ENCODE data around the gene APPBP2.

The APPBP2 gene

DNA sequence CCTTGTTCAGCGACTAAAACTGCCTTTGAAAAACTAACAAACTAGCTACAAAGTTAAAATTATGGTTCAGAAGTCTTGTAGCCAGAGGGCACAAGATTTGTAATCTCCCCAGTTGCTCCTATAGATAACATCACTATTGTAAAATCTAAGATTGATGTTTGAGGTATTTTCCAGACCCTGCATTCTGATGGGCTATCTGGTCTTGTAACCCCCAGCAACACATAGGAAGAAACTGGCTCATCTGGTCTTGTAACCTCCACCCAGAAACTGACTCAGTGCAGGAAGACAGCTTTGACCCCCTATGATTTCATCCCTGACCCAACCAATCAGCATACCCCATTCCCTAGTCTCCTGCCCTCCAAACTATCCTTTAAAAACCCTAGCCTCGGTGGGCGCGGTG is 116.0 kb downstream of the APPBP2 start:
- TF ChIP-seq EGR1 (IDR thresholded peaks at IDR 0.05) = no peak
- no peak for TF ChIP-seq TEAD4 (IDR thresholded peaks at IDR 0.05)
- TF ChIP-seq, protein P1, sequence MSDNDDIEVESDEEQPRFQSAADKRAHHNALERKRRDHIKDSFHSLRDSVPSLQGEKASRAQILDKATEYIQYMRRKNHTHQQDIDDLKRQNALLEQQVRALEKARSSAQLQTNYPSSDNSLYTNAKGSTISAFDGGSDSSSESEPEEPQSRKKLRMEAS (IDR thresholded peaks at IDR 0.05) = no peak
- TF ChIP-seq, protein P2, sequence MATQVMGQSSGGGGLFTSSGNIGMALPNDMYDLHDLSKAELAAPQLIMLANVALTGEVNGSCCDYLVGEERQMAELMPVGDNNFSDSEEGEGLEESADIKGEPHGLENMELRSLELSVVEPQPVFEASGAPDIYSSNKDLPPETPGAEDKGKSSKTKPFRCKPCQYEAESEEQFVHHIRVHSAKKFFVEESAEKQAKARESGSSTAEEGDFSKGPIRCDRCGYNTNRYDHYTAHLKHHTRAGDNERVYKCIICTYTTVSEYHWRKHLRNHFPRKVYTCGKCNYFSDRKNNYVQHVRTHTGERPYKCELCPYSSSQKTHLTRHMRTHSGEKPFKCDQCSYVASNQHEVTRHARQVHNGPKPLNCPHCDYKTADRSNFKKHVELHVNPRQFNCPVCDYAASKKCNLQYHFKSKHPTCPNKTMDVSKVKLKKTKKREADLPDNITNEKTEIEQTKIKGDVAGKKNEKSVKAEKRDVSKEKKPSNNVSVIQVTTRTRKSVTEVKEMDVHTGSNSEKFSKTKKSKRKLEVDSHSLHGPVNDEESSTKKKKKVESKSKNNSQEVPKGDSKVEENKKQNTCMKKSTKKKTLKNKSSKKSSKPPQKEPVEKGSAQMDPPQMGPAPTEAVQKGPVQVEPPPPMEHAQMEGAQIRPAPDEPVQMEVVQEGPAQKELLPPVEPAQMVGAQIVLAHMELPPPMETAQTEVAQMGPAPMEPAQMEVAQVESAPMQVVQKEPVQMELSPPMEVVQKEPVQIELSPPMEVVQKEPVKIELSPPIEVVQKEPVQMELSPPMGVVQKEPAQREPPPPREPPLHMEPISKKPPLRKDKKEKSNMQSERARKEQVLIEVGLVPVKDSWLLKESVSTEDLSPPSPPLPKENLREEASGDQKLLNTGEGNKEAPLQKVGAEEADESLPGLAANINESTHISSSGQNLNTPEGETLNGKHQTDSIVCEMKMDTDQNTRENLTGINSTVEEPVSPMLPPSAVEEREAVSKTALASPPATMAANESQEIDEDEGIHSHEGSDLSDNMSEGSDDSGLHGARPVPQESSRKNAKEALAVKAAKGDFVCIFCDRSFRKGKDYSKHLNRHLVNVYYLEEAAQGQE (IDR thresholded peaks at IDR 0.05; ENCODE audit: low read depth) = no peak
- TF ChIP-seq CEBPB (IDR thresholded peaks at IDR 0.05) = no peak
- no peak for TF ChIP-seq RAD21 (IDR thresholded peaks at IDR 0.05; ENCODE audit: low read depth)
- TF ChIP-seq, protein P3, sequence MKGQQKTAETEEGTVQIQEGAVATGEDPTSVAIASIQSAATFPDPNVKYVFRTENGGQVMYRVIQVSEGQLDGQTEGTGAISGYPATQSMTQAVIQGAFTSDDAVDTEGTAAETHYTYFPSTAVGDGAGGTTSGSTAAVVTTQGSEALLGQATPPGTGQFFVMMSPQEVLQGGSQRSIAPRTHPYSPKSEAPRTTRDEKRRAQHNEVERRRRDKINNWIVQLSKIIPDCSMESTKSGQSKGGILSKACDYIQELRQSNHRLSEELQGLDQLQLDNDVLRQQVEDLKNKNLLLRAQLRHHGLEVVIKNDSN (IDR thresholded peaks at IDR 0.05) = no peak
- no peak for TF ChIP-seq NFIC (IDR thresholded peaks at IDR 0.05)
- no peak for TF ChIP-seq TCF12 (IDR thresholded peaks at IDR 0.05; ENCODE audit: low read depth)
- no peak for TF ChIP-seq TAF1 (IDR thresholded peaks at IDR 0.05; ENCODE audit: low read depth)
- TF ChIP-seq EP300 (IDR thresholded peaks at IDR 0.05; ENCODE audit: borderline replicate concordance) = no peak
- no peak for TF ChIP-seq YY1 (IDR thresholded peaks at IDR 0.05; ENCODE audit: low read depth)

DNA sequence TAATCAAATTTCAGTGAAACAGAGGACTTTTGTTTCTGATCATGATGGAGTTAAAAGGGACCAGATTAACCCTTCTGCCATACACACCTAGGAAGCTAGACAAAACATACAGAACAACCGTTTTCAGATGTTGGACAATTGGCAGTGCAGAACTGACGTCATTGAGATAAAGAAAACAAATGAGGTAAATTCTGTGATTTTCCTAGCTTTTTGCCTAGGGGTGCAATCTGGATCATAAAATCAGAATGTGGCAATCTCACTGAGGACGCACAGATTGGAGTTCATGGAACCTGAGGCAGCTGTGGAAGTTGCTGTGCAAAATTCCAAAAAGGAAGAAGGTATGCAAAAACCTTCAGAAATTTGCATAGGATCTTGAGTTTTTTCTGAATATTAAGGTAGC is 119.2 kb downstream of the APPBP2 start:
- TF ChIP-seq, protein P2 (IDR thresholded peaks at IDR 0.05; ENCODE audit: low read depth) = no peak
- TF ChIP-seq TEAD4 (IDR thresholded peaks at IDR 0.05) (no peak), YY1 (IDR thresholded peaks at IDR 0.05; ENCODE audit: low read depth) (no peak), TCF12 (IDR thresholded peaks at IDR 0.05; ENCODE audit: low read depth) (no peak), TAF1 (IDR thresholded peaks at IDR 0.05; ENCODE audit: low read depth) (no peak), NFIC (IDR thresholded peaks at IDR 0.05) (no peak), FOXM1 (IDR thresholded peaks at IDR 0.05; ENCODE audit: borderline replicate concordance, low read depth) (no peak), EGR1 (IDR thresholded peaks at IDR 0.05) (no peak), CREB1 (IDR thresholded peaks at IDR 0.05; ENCODE audit: low read depth) (no peak), CEBPB (IDR thresholded peaks at IDR 0.05) (no peak), RAD21 (IDR thresholded peaks at IDR 0.05; ENCODE audit: low read depth) (no peak), ZBTB7A (IDR thresholded peaks at IDR 0.05; ENCODE audit: low read depth) (no peak), EP300 (IDR thresholded peaks at IDR 0.05; ENCODE audit: borderline replicate concordance) (no peak)
- TF ChIP-seq, protein P1 (IDR thresholded peaks at IDR 0.05) = no peak
- TF ChIP-seq, protein P3 (IDR thresholded peaks at IDR 0.05) = no peak

DNA sequence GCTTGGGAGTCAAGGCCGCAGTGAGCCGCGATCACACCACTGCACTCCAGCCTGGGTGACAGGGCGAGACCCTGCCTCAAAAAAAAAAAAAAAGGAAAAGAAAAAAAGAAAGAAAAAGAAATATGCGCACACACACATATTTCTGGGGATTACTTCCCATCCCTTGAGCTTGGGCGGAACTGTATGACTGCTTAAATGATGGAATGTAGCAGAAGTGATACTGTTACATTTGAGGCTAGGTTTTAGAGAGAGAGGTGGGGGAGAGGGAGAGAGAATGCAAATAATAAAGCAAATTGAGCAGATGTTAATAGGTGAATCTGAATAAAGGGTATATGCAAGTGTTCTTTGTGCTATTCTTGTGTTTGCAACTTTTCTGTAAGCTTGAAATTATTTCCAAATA is 122.1 kb downstream of the APPBP2 start:
- TF ChIP-seq RAD21 (IDR thresholded peaks at IDR 0.05; ENCODE audit: low read depth) = no peak
- TF ChIP-seq TAF1 (IDR thresholded peaks at IDR 0.05; ENCODE audit: low read depth) = no peak
- no peak for TF ChIP-seq EGR1 (IDR thresholded peaks at IDR 0.05)
- no peak for TF ChIP-seq CEBPB (IDR thresholded peaks at IDR 0.05)
- no peak for TF ChIP-seq CREB1 (IDR thresholded peaks at IDR 0.05; ENCODE audit: low read depth)
- no peak for TF ChIP-seq NFIC (IDR thresholded peaks at IDR 0.05)
- no peak for TF ChIP-seq ZBTB7A (IDR thresholded peaks at IDR 0.05; ENCODE audit: low read depth)
- TF ChIP-seq YY1 (IDR thresholded peaks at IDR 0.05; ENCODE audit: low read depth) = no peak
- TF ChIP-seq, protein P2 (IDR thresholded peaks at IDR 0.05; ENCODE audit: low read depth) = no peak
- no peak for TF ChIP-seq TEAD4 (IDR thresholded peaks at IDR 0.05)
- no peak for TF ChIP-seq EP300 (IDR thresholded peaks at IDR 0.05; ENCODE audit: borderline replicate concordance)
- TF ChIP-seq, protein P3 (IDR thresholded peaks at IDR 0.05) = no peak
- TF ChIP-seq, protein P1 (IDR thresholded peaks at IDR 0.05) = no peak
- no peak for TF ChIP-seq TCF12 (IDR thresholded peaks at IDR 0.05; ENCODE audit: low read depth)
- no peak for TF ChIP-seq FOXM1 (IDR thresholded peaks at IDR 0.05; ENCODE audit: borderline replicate concordance, low read depth)

DNA sequence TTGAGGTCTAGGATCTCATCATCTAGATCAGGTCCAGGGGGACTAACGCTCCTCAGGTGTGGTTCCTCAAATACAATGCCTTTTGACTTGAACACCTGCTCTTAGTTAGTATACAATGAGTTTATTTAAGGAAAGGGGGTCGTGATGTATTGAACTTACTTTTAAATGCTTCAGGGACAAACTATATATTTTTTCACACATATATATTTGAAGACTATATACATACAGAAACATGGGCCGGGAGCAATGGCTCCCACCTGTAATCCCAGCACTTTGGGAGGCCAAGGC is 122.6 kb downstream of the APPBP2 start:
- no peak for TF ChIP-seq TCF12 (IDR thresholded peaks at IDR 0.05; ENCODE audit: low read depth)
- TF ChIP-seq, protein P2 (IDR thresholded peaks at IDR 0.05; ENCODE audit: low read depth) = no peak
- no peak for TF ChIP-seq RAD21 (IDR thresholded peaks at IDR 0.05; ENCODE audit: low read depth)
- TF ChIP-seq ZBTB7A (IDR thresholded peaks at IDR 0.05; ENCODE audit: low read depth) = no peak
- TF ChIP-seq EP300 (IDR thresholded peaks at IDR 0.05; ENCODE audit: borderline replicate concordance) = no peak
- TF ChIP-seq NFIC (IDR thresholded peaks at IDR 0.05) = no peak
- TF ChIP-seq YY1 (IDR thresholded peaks at IDR 0.05; ENCODE audit: low read depth) = no peak
- no peak for TF ChIP-seq CEBPB (IDR thresholded peaks at IDR 0.05)
- TF ChIP-seq EGR1 (IDR thresholded peaks at IDR 0.05) = no peak
- TF ChIP-seq, protein P3 (IDR thresholded peaks at IDR 0.05) = no peak
- no peak for TF ChIP-seq TEAD4 (IDR thresholded peaks at IDR 0.05)
- TF ChIP-seq CREB1 (IDR thresholded peaks at IDR 0.05; ENCODE audit: low read depth) = no peak
- no peak for TF ChIP-seq TAF1 (IDR thresholded peaks at IDR 0.05; ENCODE audit: low read depth)
- TF ChIP-seq, protein P1 (IDR thresholded peaks at IDR 0.05) = no peak
- TF ChIP-seq FOXM1 (IDR thresholded peaks at IDR 0.05; ENCODE audit: borderline replicate concordance, low read depth) = no peak
